CD4-positive, alpha-beta T cell treated with Interferon gamma for 1 hour (primary cell): Measurements from ENCODE around the gene PPEF2.

ENCODE experiments used
- DNase-seq: peaks from one replicate; pipeline ENCODE4 v3.0.0-alpha.2; 2020

PPEF2 gene

DNA sequence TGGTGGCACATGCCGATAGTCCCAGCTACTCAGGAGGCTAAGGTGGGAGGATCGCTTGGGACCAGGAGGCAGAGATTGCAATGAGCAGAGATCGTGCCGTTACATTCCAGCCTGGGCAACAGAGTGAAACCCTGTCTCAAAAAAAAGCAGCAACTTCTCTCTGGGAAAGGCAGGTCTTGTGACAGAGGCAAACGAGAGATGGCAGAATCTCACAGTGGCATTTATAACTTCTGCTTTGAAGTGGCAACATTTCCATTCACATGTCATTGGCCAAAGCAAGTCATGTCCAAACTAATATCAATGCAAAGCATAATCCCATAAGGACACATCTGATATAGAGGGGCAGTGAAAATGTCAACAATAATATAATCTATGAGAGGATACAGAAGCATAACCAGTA, 79.8 kb downstream of the PPEF2 start:
- DNase-seq = no peak

DNA sequence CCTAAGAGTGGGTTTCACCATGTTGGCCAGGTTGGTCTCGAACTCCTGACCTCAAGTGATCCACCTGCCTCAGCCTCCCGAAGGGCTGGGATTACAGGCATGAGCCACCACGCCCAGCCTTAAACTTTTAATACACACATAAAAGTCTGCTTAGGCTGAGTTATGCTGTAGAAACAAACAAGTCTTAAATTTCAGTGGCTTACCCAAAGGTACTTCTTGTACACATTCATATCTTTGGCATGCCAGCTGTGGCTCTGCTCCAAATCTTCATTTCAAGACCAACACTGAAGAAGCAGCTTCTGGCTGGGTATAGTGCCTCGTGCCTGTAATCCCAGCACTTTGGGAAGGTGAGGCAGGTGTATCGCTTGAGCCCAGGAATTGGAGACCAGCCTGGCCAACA, 80.3 kb downstream of the PPEF2 start:
- no peak for DNase-seq

- no peak for DNase-seq
These were observed 81.0 kb downstream of the PPEF2 start for GRCh38 chr4:75821216-75821615.

- no peak for DNase-seq
These were observed 81.6 kb downstream of the PPEF2 start for GRCh38 chr4:75820676-75821075.

- DNase-seq = no peak
These were observed 82.1 kb downstream of the PPEF2 start for GRCh38 chr4:75820197-75820596.

GRCh38 chr4:75819121-75819520, 83.1 kb downstream of the PPEF2 start:
- no peak for DNase-seq

- no peak for DNase-seq
These were observed 84.4 kb downstream of the PPEF2 start for GRCh38 chr4:75817901-75818300.
